NK-92 treated with Interleukin-12 subunit alpha and Interleukin-12 subunit beta, amount 100 ng/mL, for 24 hours (cell line): Measurements from ENCODE around the gene WDFY3.

ENCODE experiments used
- DNase-seq: peaks from one replicate; lab custom pipeline; 2025; lab: John Stamatoyannopoulos, UW

WDFY3 gene, protein sequence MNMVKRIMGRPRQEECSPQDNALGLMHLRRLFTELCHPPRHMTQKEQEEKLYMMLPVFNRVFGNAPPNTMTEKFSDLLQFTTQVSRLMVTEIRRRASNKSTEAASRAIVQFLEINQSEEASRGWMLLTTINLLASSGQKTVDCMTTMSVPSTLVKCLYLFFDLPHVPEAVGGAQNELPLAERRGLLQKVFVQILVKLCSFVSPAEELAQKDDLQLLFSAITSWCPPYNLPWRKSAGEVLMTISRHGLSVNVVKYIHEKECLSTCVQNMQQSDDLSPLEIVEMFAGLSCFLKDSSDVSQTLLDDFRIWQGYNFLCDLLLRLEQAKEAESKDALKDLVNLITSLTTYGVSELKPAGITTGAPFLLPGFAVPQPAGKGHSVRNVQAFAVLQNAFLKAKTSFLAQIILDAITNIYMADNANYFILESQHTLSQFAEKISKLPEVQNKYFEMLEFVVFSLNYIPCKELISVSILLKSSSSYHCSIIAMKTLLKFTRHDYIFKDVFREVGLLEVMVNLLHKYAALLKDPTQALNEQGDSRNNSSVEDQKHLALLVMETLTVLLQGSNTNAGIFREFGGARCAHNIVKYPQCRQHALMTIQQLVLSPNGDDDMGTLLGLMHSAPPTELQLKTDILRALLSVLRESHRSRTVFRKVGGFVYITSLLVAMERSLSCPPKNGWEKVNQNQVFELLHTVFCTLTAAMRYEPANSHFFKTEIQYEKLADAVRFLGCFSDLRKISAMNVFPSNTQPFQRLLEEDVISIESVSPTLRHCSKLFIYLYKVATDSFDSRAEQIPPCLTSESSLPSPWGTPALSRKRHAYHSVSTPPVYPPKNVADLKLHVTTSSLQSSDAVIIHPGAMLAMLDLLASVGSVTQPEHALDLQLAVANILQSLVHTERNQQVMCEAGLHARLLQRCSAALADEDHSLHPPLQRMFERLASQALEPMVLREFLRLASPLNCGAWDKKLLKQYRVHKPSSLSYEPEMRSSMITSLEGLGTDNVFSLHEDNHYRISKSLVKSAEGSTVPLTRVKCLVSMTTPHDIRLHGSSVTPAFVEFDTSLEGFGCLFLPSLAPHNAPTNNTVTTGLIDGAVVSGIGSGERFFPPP (N-terminal part only)

GRCh38 chr4:84966382-84967242, at the start of gene WDFY3:
Gene WDFY3, minus strand, starts transcription at chr4:84966690. Its CDS starts 106,099 bp downstream, at chr4:84860591.
- DNase-seq: no peak

DNA sequence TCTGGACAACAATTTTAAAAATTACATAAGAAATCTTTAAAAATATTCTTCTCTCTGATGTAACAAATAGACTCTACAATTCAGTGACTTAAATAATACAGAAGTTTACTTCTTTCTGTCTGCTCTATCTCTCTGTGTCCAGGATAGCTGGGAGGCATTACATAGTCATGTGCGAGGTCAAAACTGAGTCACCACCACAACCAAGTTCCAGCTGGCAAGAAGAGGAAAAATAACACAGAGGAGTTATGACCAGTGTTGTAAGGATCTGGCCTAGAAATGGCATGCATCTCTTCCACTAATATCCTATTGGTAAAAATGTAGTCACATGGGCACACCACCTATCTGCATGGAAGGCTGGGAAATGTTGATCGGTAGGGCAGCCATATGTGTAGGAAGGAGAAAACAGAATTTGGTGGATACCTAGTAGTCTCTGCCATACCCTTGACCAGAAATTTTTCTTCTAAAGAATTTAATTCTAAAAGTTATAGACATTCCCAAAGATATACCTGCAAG, 39.4 kb upstream of the WDFY3 start:
- DNase-seq: no peak

DNA sequence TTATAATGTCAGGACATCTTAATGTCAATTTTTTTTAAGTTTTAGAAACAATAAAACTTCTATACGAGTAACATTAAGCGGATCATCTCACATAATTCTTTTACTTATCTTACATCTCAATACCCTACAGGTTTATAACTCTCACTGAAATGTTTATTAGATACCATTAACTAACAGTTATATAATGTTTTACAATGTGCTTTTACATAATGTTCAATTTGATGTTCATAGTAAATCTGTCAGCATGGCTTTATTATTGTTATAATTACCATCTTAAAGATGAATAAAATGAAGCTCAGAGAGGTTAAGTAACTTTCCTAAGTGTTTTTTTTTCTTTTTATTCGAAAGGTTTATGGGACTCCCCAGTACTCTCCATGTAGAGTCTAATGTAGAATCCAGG, 33.9 kb upstream of the WDFY3 start:
- DNase-seq: no peak

DNA sequence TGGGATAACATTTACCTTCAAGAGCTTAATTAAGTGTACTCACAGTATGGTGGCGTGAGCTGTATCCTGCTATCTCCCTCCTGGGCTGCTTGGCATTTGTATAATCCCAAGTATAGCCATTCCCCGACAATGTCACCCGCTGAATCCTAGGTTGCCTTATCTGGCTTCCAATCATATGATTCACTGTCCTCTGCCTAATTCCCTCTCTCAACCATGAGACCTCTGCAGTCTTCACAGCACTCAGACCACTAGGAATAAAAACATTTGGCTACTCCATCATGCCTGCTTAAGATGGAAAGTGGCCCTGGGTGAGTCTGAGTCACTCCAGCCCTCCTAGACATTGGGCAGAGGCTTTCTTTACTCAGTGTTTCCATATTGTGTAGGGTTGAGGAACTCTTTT, 28.9 kb upstream of the WDFY3 start:
- DNase-seq: no peak

DNA sequence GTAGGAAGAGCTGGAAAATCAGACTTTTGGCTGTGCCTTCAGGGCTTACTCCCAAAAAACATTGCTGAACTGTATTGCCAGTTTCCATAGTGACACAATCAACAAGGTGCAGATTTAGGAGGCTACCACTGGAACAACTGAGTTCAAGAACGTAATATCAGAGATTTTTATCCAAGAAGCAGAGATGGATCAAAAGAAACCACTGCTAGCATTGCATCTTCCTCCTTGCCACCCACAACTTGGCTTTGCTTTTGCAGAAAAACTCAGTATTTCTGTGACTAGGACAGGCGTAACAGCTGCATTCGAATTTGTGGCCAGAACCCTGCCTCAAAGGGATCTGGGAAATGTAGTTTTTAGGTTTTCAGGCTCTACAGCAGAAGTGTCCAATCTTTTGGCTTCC, 27.8 kb upstream of the WDFY3 start:
- DNase-seq: no peak

GRCh38 chr4:84985952-84986351, 19.5 kb upstream of the WDFY3 start:
- no peak for DNase-seq

DNA sequence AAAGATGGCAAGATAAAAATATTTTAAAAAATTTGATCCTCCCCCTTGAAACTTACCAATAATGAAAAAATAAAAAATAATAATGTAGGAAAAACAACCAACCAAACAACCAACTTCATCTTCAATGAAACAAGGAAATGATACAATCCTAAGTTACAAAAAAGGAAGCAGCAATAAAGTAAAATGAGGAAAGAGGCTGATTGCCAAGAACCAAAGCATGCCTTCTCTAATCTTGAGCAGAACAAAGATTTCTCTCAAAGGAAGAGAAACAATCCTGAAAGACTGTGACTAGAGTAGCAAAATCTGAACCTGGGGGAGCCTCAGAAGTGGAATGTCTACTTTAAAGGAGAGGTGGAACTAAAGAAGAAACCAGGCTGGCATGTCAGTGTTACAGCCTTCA, 10.9 kb upstream of the WDFY3 start:
- no peak for DNase-seq

- DNase-seq: no peak
Measured at GRCh38 chr4:84973856-84974255, 7.4 kb upstream of the WDFY3 start.

GRCh38 chr4:84971319-84971932, 4.9 kb upstream of the WDFY3 start:
- no peak for DNase-seq

DNA sequence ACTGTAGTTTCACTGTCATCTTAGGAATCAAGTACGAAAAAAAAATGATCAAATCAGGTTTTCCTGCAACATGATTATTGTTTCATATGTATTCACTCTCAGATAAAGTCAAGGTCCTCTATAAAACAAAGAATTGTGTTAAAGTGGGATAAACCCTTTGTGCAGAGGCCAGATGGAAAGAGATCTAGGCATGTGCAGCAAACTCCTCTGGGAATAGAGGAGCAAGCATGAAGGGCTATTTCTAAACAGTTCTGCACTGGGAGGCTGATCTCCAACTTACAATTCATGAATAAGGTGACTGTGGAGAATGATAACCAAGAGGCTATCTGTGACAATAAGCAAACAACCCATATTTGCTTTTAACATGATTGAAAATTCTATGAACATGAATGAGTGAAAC, 2.4 kb upstream of the WDFY3 start:
- no peak for DNase-seq

DNA sequence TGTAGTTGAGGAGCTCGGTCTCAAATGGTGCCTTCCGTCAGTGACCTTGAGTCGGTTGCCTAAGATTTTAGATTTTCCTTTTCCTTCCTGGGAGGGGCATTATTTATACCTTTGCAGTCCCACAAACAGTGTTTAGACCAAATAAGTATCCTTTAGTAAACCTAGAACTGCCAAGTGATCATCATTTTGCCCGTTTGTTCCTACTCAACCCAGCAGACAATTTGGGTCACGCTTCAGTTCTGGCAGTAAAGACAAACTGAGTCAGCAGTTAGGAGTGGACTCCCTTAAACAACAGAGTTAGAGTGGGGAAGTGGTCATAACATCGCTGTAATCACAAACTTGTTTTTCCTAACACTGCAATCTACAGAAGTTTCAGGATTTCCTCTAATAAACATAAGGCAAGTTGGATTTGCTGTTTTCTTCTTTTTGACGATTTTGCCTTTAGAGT, 777 bp upstream of the WDFY3 start:
- no peak for DNase-seq

DNA sequence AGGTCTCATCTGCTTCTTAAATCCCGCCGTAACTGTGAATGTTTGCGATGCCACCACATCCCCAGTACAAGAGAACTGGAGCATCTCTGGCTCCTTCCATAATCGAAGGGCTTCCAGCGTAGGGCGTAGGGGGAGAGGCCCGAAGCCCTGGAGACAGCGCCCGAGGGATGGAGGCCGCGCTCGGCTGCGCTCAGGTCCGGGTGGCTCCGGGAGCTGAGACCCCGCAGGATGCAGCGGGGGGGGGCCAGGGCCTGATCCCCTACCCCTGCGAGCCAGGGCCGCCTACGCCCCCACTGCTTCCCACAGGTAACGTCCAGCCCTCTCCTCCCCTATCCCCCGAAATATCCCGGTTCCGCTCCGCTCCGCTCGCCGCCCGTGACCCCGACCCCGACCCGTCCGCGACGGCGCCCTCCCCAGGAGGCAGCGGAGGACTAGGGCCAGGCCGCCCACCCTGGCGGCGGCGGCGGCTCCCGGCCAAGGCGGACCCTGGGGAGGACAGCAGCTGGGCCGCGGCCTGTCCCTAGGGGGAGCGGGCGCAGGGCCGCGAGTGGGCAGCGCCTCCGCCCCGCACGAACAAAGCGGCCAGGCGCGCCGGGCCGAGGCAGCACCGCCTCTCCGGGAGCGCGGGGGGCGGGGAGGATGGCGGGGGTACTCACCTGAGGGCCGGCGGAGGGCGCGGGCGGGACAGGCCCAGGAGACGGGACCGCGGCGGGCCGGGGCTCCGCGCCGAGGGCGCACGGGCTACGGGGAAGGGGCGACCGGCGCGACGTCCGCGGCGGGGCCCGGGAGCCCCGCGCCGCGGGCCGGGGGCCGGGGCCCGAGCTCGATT, 723 bp downstream of the WDFY3 start:
- no peak for DNase-seq

- no peak for DNase-seq
Measured at GRCh38 chr4:84964995-84965552, 1.4 kb downstream of the WDFY3 start.

- DNase-seq: no peak
Measured at GRCh38 chr4:84962102-84962501, 4.4 kb downstream of the WDFY3 start.

- no peak for DNase-seq
Measured at GRCh38 chr4:84958434-84958833, 8.1 kb downstream of the WDFY3 start.

DNA sequence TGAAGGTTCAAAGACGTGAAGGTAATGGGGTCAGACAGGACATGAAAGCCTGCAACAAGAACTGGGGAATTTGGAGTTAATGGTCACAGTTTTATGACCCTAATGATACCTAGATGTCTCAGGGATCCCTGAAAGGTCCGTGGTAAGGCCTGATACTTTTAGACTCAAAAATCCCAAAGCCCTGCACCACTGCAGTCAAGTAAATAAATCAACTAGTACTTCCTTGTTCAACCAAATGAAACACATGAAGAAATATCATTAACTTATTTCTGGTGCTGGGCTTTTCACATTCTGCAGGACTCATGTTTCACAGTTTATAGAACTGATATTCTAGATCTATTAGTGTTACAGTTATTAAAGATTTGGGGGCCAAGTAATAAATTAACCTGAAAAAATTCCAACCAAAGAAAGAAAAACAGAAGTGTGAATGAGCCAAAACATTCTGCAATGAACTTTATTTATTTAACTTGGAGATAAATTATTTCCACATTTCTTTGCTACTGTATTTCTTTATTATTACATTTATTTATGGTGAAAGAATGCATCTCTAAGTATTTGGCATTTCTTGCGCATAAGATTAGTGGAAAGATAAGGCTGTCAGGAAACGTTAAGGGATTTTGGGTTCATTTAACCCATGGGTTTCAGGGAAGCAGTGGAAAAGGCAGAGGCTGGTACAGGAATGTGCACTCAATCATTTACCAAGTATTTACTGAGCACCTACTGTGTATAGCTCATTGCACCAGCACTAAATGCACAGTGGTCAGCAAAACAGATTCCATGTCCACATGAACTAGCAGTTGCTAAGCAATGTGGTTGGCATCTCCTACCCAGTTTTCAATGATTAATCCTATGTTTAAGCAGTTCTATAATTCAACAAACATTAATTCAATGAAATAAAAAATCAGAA, 8.7 kb downstream of the WDFY3 start:
- no peak for DNase-seq

DNA sequence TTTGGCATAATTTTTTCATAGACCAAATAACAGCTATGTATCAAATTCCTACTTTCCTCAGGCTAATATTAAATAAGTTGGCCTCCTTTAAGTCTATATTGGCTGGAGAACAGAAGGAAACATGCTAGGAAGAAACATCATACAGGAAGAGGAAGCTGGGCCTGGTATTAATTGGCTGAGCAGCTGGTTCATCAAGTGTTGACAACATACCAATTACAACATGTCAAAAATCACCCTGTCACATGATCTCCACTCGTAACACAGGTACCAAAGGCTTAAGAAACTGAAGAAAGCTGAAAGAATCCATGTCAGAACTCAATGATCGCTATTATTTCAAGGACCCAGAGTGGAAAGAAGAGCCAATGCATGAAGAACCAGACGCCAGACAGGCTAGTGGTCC, 10.5 kb downstream of the WDFY3 start:
- no peak for DNase-seq

- DNase-seq: no peak
Measured at GRCh38 chr4:84954982-84955567, 11.4 kb downstream of the WDFY3 start.
